EH (cell line): Measurements from ENCODE around the gene VPS16.

ENCODE experiments used
- DNase-seq: peaks from one replicate; pipeline ENCODE4 v3.0.0-alpha.2; 2015; ENCODE audit warnings: low read depth

Gene VPS16

GRCh38 chr20:2840138-2840966, at the start of gene VPS16, which contains the start of gene PCED1A:
TSS of gene VPS16 (plus strand) at chr20:2840745. CDS start at chr20:2840775, 30 bp downstream.
TSS of gene PCED1A (minus strand) at chr20:2840655. CDS start at chr20:2839912, 743 bp downstream.
- DNase-seq = peak; percentile 87

GRCh38 chr20:2793471-2793870, 47.1 kb upstream of the VPS16 start:
- no peak for DNase-seq

GRCh38 chr20:2794202-2794748, 46.3 kb upstream of the VPS16 start:
- no peak for DNase-seq

- no peak for DNase-seq
Observed at GRCh38 chr20:2794866-2795447, 45.6 kb upstream of the VPS16 start.

GRCh38 chr20:2795451-2795850, 45.1 kb upstream of the VPS16 start:
- DNase-seq = no peak

GRCh38 chr20:2796011-2796660, 44.4 kb upstream of the VPS16 start:
- DNase-seq = no peak

GRCh38 chr20:2797136-2797983, 43.2 kb upstream of the VPS16 start:
- no peak for DNase-seq

GRCh38 chr20:2798095-2798805, 42.3 kb upstream of the VPS16 start:
- no peak for DNase-seq

GRCh38 chr20:2798814-2799213, 41.7 kb upstream of the VPS16 start:
- no peak for DNase-seq

GRCh38 chr20:2799271-2799670, 41.3 kb upstream of the VPS16 start:
- no peak for DNase-seq

GRCh38 chr20:2799688-2800520, 40.6 kb upstream of the VPS16 start:
- peak; percentile 32 for DNase-seq

- no peak for DNase-seq
Observed at GRCh38 chr20:2800521-2801285, 39.8 kb upstream of the VPS16 start, which contains the start of gene CPXM1. TSS of gene CPXM1 (minus strand) at chr20:2800627. CDS start at chr20:2800572, 55 bp downstream.

- DNase-seq = no peak
Observed at GRCh38 chr20:2801286-2801728, 39.2 kb upstream of the VPS16 start.

- no peak for DNase-seq
Observed at GRCh38 chr20:2804041-2804828, 36.3 kb upstream of the VPS16 start.

- DNase-seq = peak; percentile 29
Observed at GRCh38 chr20:2804852-2805688, 35.5 kb upstream of the VPS16 start.

- DNase-seq = no peak
Observed at GRCh38 chr20:2805689-2806350, 34.7 kb upstream of the VPS16 start.

GRCh38 chr20:2806351-2806701, 34.2 kb upstream of the VPS16 start:
- no peak for DNase-seq
